ENCODE results near the gene HDAC4. TPM values are rescaled to one million over a fixed set of nuclear protein-coding genes. Genes with fewer than 3 reads are reported as not detected.

Gene HDAC4
- total and polyA plus RNA-seq, 3 experiments from 2014 or later, result 8.3 to 28.8 (median 24.0) TPM

- Mint-ChIP-seq H3K27me3 (peaks cover 0 to 2% of the 10 kb centered on the region in 2 donors), H3K36me3 (peaks cover 18 to 75% (median 36%) of the 10 kb centered on the region in 3 donors), H3K9me3 (peaks cover 9 to 23% (median 11%) of the 10 kb centered on the region in 5 donors), H3K4me3 (no peak overlapping the region), H3K27ac (peak overlapping the region in 1 of 8 donors; percentile 51), H3K4me1 (peaks cover 21 to 33% (median 22%) of the 10 kb centered on the region in 3 donors)
- Histone ChIP-seq H3K36me3 (ENCODE audit: insufficient read depth, low read length) (peaks cover 1% of the 10 kb centered on the region), H3K27me3 (ENCODE audit: insufficient read depth, low read length, poor library complexity, severe bottlenecking) (no peaks in the 10 kb centered on the region), H3K27ac (ENCODE audit: low read depth, low read length) (no peak overlapping the region), H3K4me3 (ENCODE audit: low read length) (no peak overlapping the region), H3K9me3 (ENCODE audit: low read length) (peaks cover 22% of the 10 kb centered on the region), H3K4me1 (ENCODE audit: insufficient read depth, low read length) (peaks cover 11% of the 10 kb centered on the region)
- CTCF ChIA-PET, result no interaction called here
- POLR2A ChIA-PET, result no interaction called here
- DNase-seq, result peak in 1 of 5 donors; percentile 40
Measured at GRCh38 chr2:239149501-239149900, 251.3 kb downstream of the HDAC4 start.

GRCh38 chr2:239148495-239149200 lies 252.2 kb downstream of the HDAC4 start:
- peak overlapping the region in 2 of 8 donors; percentile 39 to 77 for H3K27ac Mint-ChIP-seq
- H3K9me3 ChIP-seq (ENCODE audit: low read length), result peaks cover 22% of the 10 kb centered on the region
- H3K4me1 Mint-ChIP-seq, result peaks cover 21 to 33% (median 22%) of the 10 kb centered on the region in 3 donors
- H3K27me3 Mint-ChIP-seq, result peaks cover 0 to 2% of the 10 kb centered on the region in 2 donors
- H3K4me1 ChIP-seq (ENCODE audit: insufficient read depth, low read length), result peaks cover 11% of the 10 kb centered on the region
- peak in 1 of 5 donors; percentile 24 for DNase-seq
- H3K9me3 Mint-ChIP-seq, result peaks cover 9 to 22% (median 11%) of the 10 kb centered on the region in 5 donors
- ChIA-PET POLR2A (no interaction called here), CTCF (no interaction called here)
- no peak overlapping the region for H3K4me3 ChIP-seq (ENCODE audit: low read length)
- H3K4me3 Mint-ChIP-seq, result peak overlapping the region in 1 of 7 donors; percentile 59
- H3K36me3 ChIP-seq (ENCODE audit: insufficient read depth, low read length), result peaks cover 9% of the 10 kb centered on the region
- no peaks in the 10 kb centered on the region for H3K27me3 ChIP-seq (ENCODE audit: insufficient read depth, low read length, poor library complexity, severe bottlenecking)
- peaks cover 19 to 75% (median 27%) of the 10 kb centered on the region in 3 donors for H3K36me3 Mint-ChIP-seq
- no peak overlapping the region for H3K27ac ChIP-seq (ENCODE audit: low read depth, low read length)

GRCh38 chr2:239147376-239147775 lies 253.4 kb downstream of the HDAC4 start:
- ChIA-PET POLR2A (no interaction called here), CTCF (no interaction called here)
- peaks cover 9 to 21% (median 10%) of the 10 kb centered on the region in 5 donors for H3K9me3 Mint-ChIP-seq

GRCh38 chr2:239146741-239147181 lies 254.1 kb downstream of the HDAC4 start:
- peaks cover 17 to 24% (median 22%) of the 10 kb centered on the region in 3 donors for H3K4me1 Mint-ChIP-seq
- no peak overlapping the region for H3K4me3 ChIP-seq (ENCODE audit: low read length)
- H3K4me3 Mint-ChIP-seq, result no peak overlapping the region
- peaks cover 20% of the 10 kb centered on the region for H3K36me3 ChIP-seq (ENCODE audit: insufficient read depth, low read length)
- ChIA-PET POLR2A (no interaction called here), CTCF (no interaction called here)
- no peak for DNase-seq
- H3K9me3 ChIP-seq (ENCODE audit: low read length), result peaks cover 22% of the 10 kb centered on the region
- peaks cover 0 to 2% of the 10 kb centered on the region in 2 donors for H3K27me3 Mint-ChIP-seq
- H3K36me3 Mint-ChIP-seq, result peaks cover 17 to 73% (median 25%) of the 10 kb centered on the region in 3 donors
- H3K27ac ChIP-seq (ENCODE audit: low read depth, low read length), result no peak overlapping the region
- peak overlapping the region in 1 of 8 donors; percentile 75 for H3K27ac Mint-ChIP-seq
- H3K4me1 ChIP-seq (ENCODE audit: insufficient read depth, low read length), result peaks cover 10% of the 10 kb centered on the region
- H3K9me3 Mint-ChIP-seq, result peaks cover 9 to 21% (median 10%) of the 10 kb centered on the region in 5 donors
- H3K27me3 ChIP-seq (ENCODE audit: insufficient read depth, low read length, poor library complexity, severe bottlenecking), result no peaks in the 10 kb centered on the region

More at GRCh38 chr2:239147376-239147775, 253.4 kb downstream of the HDAC4 start:
- Mint-ChIP-seq H3K36me3 (peaks cover 15 to 73% (median 25%) of the 10 kb centered on the region in 3 donors), H3K4me3 (no peak overlapping the region), H3K27ac (peak overlapping the region in 2 of 8 donors; percentile 60 to 80), H3K4me1 (peaks cover 18 to 30% (median 22%) of the 10 kb centered on the region in 3 donors), H3K27me3 (peaks cover 0 to 2% of the 10 kb centered on the region in 2 donors)
- peaks cover 22% of the 10 kb centered on the region for H3K9me3 ChIP-seq (ENCODE audit: low read length)
- no peaks in the 10 kb centered on the region for H3K27me3 ChIP-seq (ENCODE audit: insufficient read depth, low read length, poor library complexity, severe bottlenecking)
- H3K4me1 ChIP-seq (ENCODE audit: insufficient read depth, low read length), result peaks cover 11% of the 10 kb centered on the region
- H3K36me3 ChIP-seq (ENCODE audit: insufficient read depth, low read length), result peaks cover 20% of the 10 kb centered on the region
- no peak overlapping the region for H3K4me3 ChIP-seq (ENCODE audit: low read length)
- DNase-seq, result peak in 1 of 5 donors; percentile 45
- no peak overlapping the region for H3K27ac ChIP-seq (ENCODE audit: low read depth, low read length)

GRCh38 chr2:239146011-239146641 lies 254.7 kb downstream of the HDAC4 start:
- H3K36me3 ChIP-seq (ENCODE audit: insufficient read depth, low read length), result peaks cover 20% of the 10 kb centered on the region
- H3K4me1 ChIP-seq (ENCODE audit: insufficient read depth, low read length), result peaks cover 3% of the 10 kb centered on the region
- H3K27me3 Mint-ChIP-seq, result peaks cover 0 to 2% of the 10 kb centered on the region in 2 donors
- H3K36me3 Mint-ChIP-seq, result peaks cover 17 to 78% (median 23%) of the 10 kb centered on the region in 3 donors
- H3K27ac ChIP-seq (ENCODE audit: low read depth, low read length), result no peak overlapping the region
- H3K27me3 ChIP-seq (ENCODE audit: insufficient read depth, low read length, poor library complexity, severe bottlenecking), result no peaks in the 10 kb centered on the region
- H3K4me3 Mint-ChIP-seq, result no peak overlapping the region
- H3K9me3 Mint-ChIP-seq, result peaks cover 9 to 21% (median 10%) of the 10 kb centered on the region in 5 donors
- H3K4me1 Mint-ChIP-seq, result peaks cover 14 to 18% (median 18%) of the 10 kb centered on the region in 3 donors
- H3K9me3 ChIP-seq (ENCODE audit: low read length), result peaks cover 17% of the 10 kb centered on the region
- POLR2A ChIA-PET, result no interaction called here
- DNase-seq, result peak in 1 of 5 donors; percentile 20
- H3K27ac Mint-ChIP-seq, result peak overlapping the region in 1 of 8 donors; percentile 75
- no peak overlapping the region for H3K4me3 ChIP-seq (ENCODE audit: low read length)
- CTCF ChIA-PET, result no interaction called here

- no peak for DNase-seq
- H3K36me3 ChIP-seq (ENCODE audit: insufficient read depth, low read length), result peaks cover 20% of the 10 kb centered on the region
- H3K27ac ChIP-seq (ENCODE audit: low read depth, low read length), result no peak overlapping the region
- H3K9me3 ChIP-seq (ENCODE audit: low read length), result peaks cover 12% of the 10 kb centered on the region
- Mint-ChIP-seq H3K27ac (peak overlapping the region in 1 of 8 donors; percentile 50), H3K9me3 (peaks cover 4 to 15% (median 6%) of the 10 kb centered on the region in 5 donors), H3K27me3 (peaks cover 0 to 2% of the 10 kb centered on the region in 2 donors), H3K4me1 (peaks cover 9 to 13% (median 13%) of the 10 kb centered on the region in 3 donors), H3K4me3 (no peak overlapping the region), H3K36me3 (peaks cover 14 to 77% (median 19%) of the 10 kb centered on the region in 3 donors)
- POLR2A ChIA-PET, result no interaction called here
- CTCF ChIA-PET, result interaction anchor here (1.3 kb wide), 1 partner anchor 121 kb away, joined by 3 read pairs; no protein-coding TSS in a partner anchor
- H3K4me3 ChIP-seq (ENCODE audit: low read length), result no peak overlapping the region
- H3K4me1 ChIP-seq (ENCODE audit: insufficient read depth, low read length), result no peaks in the 10 kb centered on the region
- H3K27me3 ChIP-seq (ENCODE audit: insufficient read depth, low read length, poor library complexity, severe bottlenecking), result no peaks in the 10 kb centered on the region
Measured at GRCh38 chr2:239145601-239146000, 255.2 kb downstream of the HDAC4 start.

- no peaks in the 10 kb centered on the region for H3K27me3 ChIP-seq (ENCODE audit: insufficient read depth, low read length, poor library complexity, severe bottlenecking)
- H3K27ac ChIP-seq (ENCODE audit: low read depth, low read length), result no peak overlapping the region
- CTCF ChIA-PET, result interaction anchor here (1.3 kb wide), 1 partner anchor 122 kb away, joined by 3 read pairs; no protein-coding TSS in a partner anchor
- H3K27ac Mint-ChIP-seq, result peak overlapping the region in 1 of 8 donors; percentile 40
- no peak for DNase-seq
- peaks cover 5 to 9% (median 9%) of the 10 kb centered on the region in 3 donors for H3K4me1 Mint-ChIP-seq
- H3K4me3 ChIP-seq (ENCODE audit: low read length), result no peak overlapping the region
- peaks cover under 1 to 10% (median 3%) of the 10 kb centered on the region in 5 donors for H3K9me3 Mint-ChIP-seq
- H3K27me3 Mint-ChIP-seq, result peaks cover 0 to 2% of the 10 kb centered on the region in 2 donors
- peaks cover 20% of the 10 kb centered on the region for H3K36me3 ChIP-seq (ENCODE audit: insufficient read depth, low read length)
- no peaks in the 10 kb centered on the region for H3K4me1 ChIP-seq (ENCODE audit: insufficient read depth, low read length)
- H3K36me3 Mint-ChIP-seq, result peaks cover 11 to 78% (median 15%) of the 10 kb centered on the region in 3 donors
- POLR2A ChIA-PET, result no interaction called here
- H3K9me3 ChIP-seq (ENCODE audit: low read length), result peaks cover 7% of the 10 kb centered on the region
- H3K4me3 Mint-ChIP-seq, result no peak overlapping the region
Measured at GRCh38 chr2:239145106-239145505, 255.7 kb downstream of the HDAC4 start.

- no peak overlapping the region for H3K4me3 Mint-ChIP-seq
- H3K4me1 ChIP-seq (ENCODE audit: insufficient read depth, low read length), result no peaks in the 10 kb centered on the region
- H3K9me3 Mint-ChIP-seq, result peaks cover 0 to 9% (median 2%) of the 10 kb centered on the region in 5 donors
- CTCF ChIA-PET, result interaction anchor here (0.8 to 1.3 kb wide), 3 partner anchors 9 to 761 kb away, joined by 3 read pairs; no protein-coding TSS in a partner anchor
- peaks cover 20% of the 10 kb centered on the region for H3K36me3 ChIP-seq (ENCODE audit: insufficient read depth, low read length)
- peaks cover 4 to 5% (median 5%) of the 10 kb centered on the region in 3 donors for H3K4me1 Mint-ChIP-seq
- peak overlapping the region in 1 of 8 donors; percentile 40 for H3K27ac Mint-ChIP-seq
- POLR2A ChIA-PET, result no interaction called here
- no peak overlapping the region for H3K27ac ChIP-seq (ENCODE audit: low read depth, low read length)
- DNase-seq, result no peak
- peaks cover 3% of the 10 kb centered on the region for H3K9me3 ChIP-seq (ENCODE audit: low read length)
- no peaks in the 10 kb centered on the region for H3K27me3 ChIP-seq (ENCODE audit: insufficient read depth, low read length, poor library complexity, severe bottlenecking)
- peaks cover 0 to 2% of the 10 kb centered on the region in 2 donors for H3K27me3 Mint-ChIP-seq
- peaks cover 10 to 82% (median 13%) of the 10 kb centered on the region in 3 donors for H3K36me3 Mint-ChIP-seq
- H3K4me3 ChIP-seq (ENCODE audit: low read length), result no peak overlapping the region
Measured at GRCh38 chr2:239144713-239144999, 256.2 kb downstream of the HDAC4 start.
